ENCODE results near the gene ZNG1B. TPM values are rescaled to one million over a fixed set of nuclear protein-coding genes. Genes with fewer than 3 reads are reported as not detected.
A peak's percentile ranks its signal among the peaks of the same experiment; 100 is the strongest.
"Not testable (repeated sequence)": the region's sequence is repeated elsewhere in the genome, so short reads cannot be mapped to it uniquely, and the experiment has no call there.

Gene ZNG1B
- total RNA-seq, 2 experiments from 2014 or later = 46.1 to 47.4 TPM

DNA sequence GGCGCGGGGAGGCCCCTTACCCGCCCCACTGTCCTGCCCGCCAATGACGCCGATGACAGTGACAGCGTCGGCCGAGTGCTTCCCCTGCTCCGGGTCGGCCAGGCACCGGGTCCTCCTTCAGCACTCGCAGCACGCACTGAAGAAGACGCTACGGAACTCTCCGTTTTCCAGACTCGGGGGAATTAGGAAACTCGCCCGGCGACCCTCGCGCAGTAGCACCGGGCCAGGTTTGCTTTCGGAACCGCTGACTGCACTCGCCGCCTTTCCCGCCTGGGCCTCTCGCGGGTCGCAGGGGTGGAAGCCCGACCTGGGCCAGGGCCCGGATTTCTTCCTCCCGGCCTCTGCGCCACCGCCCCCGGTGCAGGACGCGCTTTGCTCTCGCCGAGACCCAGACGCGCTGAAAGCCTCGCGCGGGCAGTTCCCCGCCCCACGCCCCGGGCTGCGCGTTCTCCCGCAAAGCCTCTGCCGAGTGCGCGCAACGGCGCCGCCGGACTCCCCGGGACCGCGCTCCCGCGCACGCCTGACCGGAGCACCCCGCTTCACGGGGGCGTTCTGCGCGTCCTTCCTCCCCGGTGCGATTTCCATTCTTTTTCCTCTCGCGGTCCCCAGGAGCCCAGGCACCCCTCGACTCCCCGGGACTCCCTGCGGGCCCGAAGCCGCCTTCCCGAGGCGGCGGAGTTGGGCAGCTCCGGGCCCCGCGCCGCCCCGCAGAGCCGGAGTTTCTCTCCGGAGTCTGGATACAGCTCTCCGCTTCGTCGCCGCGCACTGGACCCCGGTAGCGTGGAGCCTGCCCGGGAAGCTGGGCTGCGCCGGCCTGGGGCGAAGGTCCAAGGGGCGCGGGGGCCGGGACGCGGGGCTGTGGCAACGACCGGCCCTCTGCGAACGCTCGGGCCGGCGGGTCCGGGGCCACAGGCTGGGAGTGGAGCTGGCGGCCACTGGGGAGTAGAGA, 65.9 kb downstream of the ZNG1B start:
- Mint-ChIP-seq H3K4me1 (ENCODE audit: low read depth) (peaks cover 13% of the 10 kb centered on the region), H3K4me3 (peak overlapping the region; percentile 68), H3K27me3 (peaks cover 32% of the 10 kb centered on the region)
- POLR2A ChIA-PET; H3K9me3 Mint-ChIP-seq; H3K36me3 Mint-ChIP-seq (ENCODE audit: low read depth); H3K27ac Mint-ChIP-seq; intact Hi-C loops (cut with micrococcal nuclease); CTCF ChIA-PET: not testable (repeated sequence)
- ATAC-seq (peak; percentile 91), DNase-seq (peak; percentile 71)

GRCh38 chr2:113504081-113504480, 66.6 kb downstream of the ZNG1B start:
- peaks cover 28% of the 10 kb centered on the region for H3K27me3 Mint-ChIP-seq
- POLR2A ChIA-PET; ATAC-seq; H3K36me3 Mint-ChIP-seq (ENCODE audit: low read depth); H3K27ac Mint-ChIP-seq; H3K9me3 Mint-ChIP-seq; CTCF ChIA-PET; intact Hi-C loops (cut with micrococcal nuclease); DNase-seq: not testable (repeated sequence)
- H3K4me1 Mint-ChIP-seq (ENCODE audit: low read depth) = peaks cover 13% of the 10 kb centered on the region
- H3K4me3 Mint-ChIP-seq = peak overlapping the region; percentile 40

DNA sequence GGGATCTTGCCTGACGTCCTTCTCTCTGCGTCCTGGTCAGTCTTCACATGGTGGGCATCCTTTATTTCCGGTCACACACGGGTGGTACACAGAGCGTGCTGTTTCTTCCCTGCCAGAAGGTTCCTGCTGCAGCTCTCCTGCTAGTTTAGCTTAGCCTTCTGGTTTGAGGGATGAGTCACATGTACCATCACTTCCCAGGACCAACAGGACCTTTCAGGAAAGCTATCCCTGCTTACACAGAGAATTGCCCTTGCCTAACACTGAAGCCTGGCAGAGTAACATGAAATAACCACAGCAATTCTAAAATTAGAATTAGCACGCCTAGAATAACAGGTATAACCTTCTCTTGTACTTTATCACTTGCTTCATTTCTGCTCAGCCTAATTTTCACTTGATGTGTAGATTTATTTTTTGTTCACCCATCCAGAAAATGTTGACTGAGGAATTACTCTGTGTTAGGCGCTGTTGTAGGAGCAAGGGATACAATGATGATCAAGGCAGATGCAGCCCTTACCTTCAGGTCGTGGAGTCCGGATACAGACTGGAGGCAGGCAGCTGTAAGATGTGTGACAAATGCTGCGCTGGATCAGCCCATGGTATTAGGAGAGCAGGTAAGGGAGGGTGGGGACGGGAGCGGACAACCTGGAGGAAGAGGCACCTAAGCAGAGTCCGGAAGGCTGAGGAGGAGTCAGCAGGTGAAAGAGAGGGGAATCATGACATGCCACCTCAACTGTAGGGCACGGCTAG, 70.1 kb downstream of the ZNG1B start:
- intact Hi-C loops (cut with micrococcal nuclease); H3K4me3 Mint-ChIP-seq; ATAC-seq; H3K4me1 Mint-ChIP-seq (ENCODE audit: low read depth); DNase-seq; CTCF ChIA-PET; POLR2A ChIA-PET; H3K36me3 Mint-ChIP-seq (ENCODE audit: low read depth); H3K27ac Mint-ChIP-seq; H3K9me3 Mint-ChIP-seq: not testable (repeated sequence)
- peaks cover 22% of the 10 kb centered on the region for H3K27me3 Mint-ChIP-seq

DNA sequence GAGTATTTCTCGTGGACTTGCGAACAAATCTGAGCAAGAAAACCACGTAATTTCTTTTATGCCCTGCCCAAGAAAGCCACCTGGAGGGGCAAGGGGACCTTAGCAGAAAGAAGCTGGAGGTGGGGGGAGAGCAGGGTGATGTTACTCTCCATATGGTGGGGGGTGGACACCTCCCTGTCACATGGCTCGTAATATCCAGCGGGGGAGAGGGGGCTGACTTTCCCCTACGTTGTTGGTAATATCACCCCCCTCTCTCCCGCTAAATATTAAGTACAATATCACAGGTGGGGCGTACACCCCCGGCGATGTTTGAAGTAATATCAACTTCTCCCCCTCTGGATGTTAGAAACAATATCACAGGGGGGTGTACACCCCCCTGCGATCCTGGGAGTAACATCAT, 70.7 kb downstream of the ZNG1B start:
- intact Hi-C loops (cut with micrococcal nuclease) = not testable (repeated sequence)

DNA sequence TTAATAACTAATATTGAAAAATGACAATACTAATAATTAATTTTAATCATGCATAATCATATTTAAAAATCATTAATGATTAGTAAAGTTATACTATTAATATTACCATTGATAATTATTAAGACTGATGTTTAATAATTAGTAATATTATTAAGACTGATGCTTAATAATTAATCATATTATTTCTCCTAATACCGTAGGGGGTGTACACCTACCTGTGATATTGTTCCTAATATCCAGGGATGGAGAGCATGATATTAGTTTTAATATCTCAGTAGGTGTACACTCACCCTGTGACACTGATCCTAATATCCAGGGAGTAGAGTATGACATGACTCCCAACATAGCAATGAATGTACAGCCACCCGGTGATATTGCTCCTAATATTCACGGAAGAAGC, 73.4 kb downstream of the ZNG1B start:
- H3K9me3 Mint-ChIP-seq; ATAC-seq; H3K36me3 Mint-ChIP-seq (ENCODE audit: low read depth); H3K27ac Mint-ChIP-seq; DNase-seq; POLR2A ChIA-PET; intact Hi-C loops (cut with micrococcal nuclease); CTCF ChIA-PET; H3K4me1 Mint-ChIP-seq (ENCODE audit: low read depth); H3K4me3 Mint-ChIP-seq: not testable (repeated sequence)
- H3K27me3 Mint-ChIP-seq = peaks cover 14% of the 10 kb centered on the region

More for the DNA sequence above, 70.7 kb downstream of the ZNG1B start:
- H3K4me3 Mint-ChIP-seq; ATAC-seq; POLR2A ChIA-PET; H3K36me3 Mint-ChIP-seq (ENCODE audit: low read depth); H3K9me3 Mint-ChIP-seq; CTCF ChIA-PET; H3K27ac Mint-ChIP-seq; H3K4me1 Mint-ChIP-seq (ENCODE audit: low read depth); DNase-seq: not testable (repeated sequence)
- H3K27me3 Mint-ChIP-seq = peaks cover 18% of the 10 kb centered on the region

DNA sequence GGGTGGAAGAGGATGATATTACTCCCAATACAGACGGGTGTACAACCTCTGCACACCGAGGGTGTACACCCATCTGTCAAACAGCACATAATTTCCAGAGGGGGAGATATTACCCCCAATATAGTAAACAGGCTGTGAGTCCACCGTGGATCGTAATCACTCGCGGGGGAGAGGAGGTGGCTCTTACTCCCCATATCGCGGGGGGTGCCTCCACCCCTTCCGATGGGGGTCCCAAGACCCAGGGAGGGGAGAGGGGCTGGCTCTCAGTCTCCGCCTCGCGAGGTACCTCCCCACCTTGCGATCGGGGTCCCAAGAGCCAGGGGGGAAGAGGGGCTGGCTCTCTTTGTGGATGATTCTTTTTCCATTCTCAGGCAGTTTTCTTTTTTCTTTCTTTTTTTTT, 74.4 kb downstream of the ZNG1B start:
- H3K9me3 Mint-ChIP-seq; intact Hi-C loops (cut with micrococcal nuclease); POLR2A ChIA-PET; H3K27ac Mint-ChIP-seq; CTCF ChIA-PET; ATAC-seq; DNase-seq; H3K4me1 Mint-ChIP-seq (ENCODE audit: low read depth); H3K4me3 Mint-ChIP-seq; H3K36me3 Mint-ChIP-seq (ENCODE audit: low read depth): not testable (repeated sequence)
- peaks cover 14% of the 10 kb centered on the region for H3K27me3 Mint-ChIP-seq

DNA sequence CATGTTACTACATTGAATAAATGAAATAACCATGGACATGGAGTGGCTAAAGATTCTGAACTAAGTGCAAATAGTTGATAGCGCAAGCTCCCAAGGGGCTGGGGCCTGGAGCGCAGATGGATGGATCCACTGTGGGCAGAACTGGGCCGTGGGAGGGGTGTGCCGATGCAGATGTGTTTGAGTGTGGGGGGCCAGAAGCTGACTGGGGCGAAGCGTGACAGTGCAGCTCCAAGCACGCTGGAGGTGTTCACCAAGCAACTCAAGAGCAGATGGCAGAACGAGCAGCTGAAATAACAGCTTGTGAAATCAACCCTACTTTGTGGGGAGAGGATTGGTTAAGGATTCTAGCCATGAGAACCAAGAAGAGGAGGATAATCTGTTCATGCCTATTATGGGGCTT, 78.0 kb downstream of the ZNG1B start:
- H3K4me3 Mint-ChIP-seq; intact Hi-C loops (cut with micrococcal nuclease); POLR2A ChIA-PET; H3K9me3 Mint-ChIP-seq; DNase-seq; H3K4me1 Mint-ChIP-seq (ENCODE audit: low read depth); ATAC-seq; H3K27me3 Mint-ChIP-seq; H3K27ac Mint-ChIP-seq; H3K36me3 Mint-ChIP-seq (ENCODE audit: low read depth); CTCF ChIA-PET: not testable (repeated sequence)

DNA sequence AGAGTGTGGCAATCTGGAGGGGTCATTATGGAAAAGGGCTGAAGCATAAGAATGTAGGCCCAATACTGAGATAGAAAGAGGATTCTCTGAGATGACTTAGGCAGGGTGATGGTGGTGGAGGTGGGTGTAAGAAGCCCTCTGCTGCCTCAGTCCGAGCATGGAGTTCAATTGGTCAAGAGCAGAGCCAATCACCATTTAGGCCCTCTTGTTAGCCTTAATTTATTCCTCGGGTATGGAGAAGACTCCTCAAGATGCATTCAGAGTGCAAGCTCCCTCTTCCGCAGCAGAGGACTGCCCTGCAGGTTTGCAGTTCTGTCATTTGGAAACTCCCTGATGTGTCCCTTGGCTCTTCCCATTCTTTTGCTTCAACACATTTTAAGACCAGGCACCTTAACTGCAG, 78.5 kb downstream of the ZNG1B start:
- intact Hi-C loops (cut with micrococcal nuclease); ATAC-seq; H3K9me3 Mint-ChIP-seq; CTCF ChIA-PET; H3K4me1 Mint-ChIP-seq (ENCODE audit: low read depth); H3K4me3 Mint-ChIP-seq; DNase-seq; POLR2A ChIA-PET; H3K27ac Mint-ChIP-seq; H3K27me3 Mint-ChIP-seq; H3K36me3 Mint-ChIP-seq (ENCODE audit: low read depth): not testable (repeated sequence)

GRCh38 chr2:113517025-113517424, 79.5 kb downstream of the ZNG1B start:
- ATAC-seq; intact Hi-C loops (cut with micrococcal nuclease); CTCF ChIA-PET; H3K27me3 Mint-ChIP-seq; POLR2A ChIA-PET; DNase-seq; H3K4me3 Mint-ChIP-seq; H3K4me1 Mint-ChIP-seq (ENCODE audit: low read depth); H3K36me3 Mint-ChIP-seq (ENCODE audit: low read depth); H3K27ac Mint-ChIP-seq; H3K9me3 Mint-ChIP-seq: not testable (repeated sequence)

DNA sequence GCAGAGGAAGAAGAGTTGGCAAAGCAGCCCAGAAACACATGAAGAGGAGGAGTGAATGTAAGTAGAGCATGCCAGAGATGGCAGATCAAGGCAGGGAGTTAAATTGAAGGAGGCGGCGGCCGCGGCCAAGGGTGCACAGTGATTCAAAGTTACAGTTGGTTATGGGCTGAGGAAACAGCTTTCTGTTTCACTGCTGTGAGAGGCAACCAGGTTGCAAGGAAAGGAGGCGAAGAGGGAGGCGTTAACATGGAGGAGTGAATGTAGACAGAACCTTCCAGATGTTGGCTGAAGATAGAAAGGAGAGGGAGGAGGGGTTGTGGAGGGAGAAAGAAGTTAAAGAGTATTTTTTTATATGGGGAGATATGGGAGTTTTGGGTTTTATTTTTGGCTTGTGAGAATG, 83.3 kb downstream of the ZNG1B start:
- H3K36me3 Mint-ChIP-seq (ENCODE audit: low read depth); H3K4me1 Mint-ChIP-seq (ENCODE audit: low read depth); ATAC-seq; intact Hi-C loops (cut with micrococcal nuclease); POLR2A ChIA-PET; H3K27me3 Mint-ChIP-seq; CTCF ChIA-PET; H3K27ac Mint-ChIP-seq; H3K9me3 Mint-ChIP-seq; DNase-seq; H3K4me3 Mint-ChIP-seq: not testable (repeated sequence)

- H3K36me3 Mint-ChIP-seq (ENCODE audit: low read depth); ATAC-seq; H3K4me1 Mint-ChIP-seq (ENCODE audit: low read depth); H3K27me3 Mint-ChIP-seq; H3K9me3 Mint-ChIP-seq; intact Hi-C loops (cut with micrococcal nuclease); H3K27ac Mint-ChIP-seq; DNase-seq; POLR2A ChIA-PET; H3K4me3 Mint-ChIP-seq; CTCF ChIA-PET: not testable (repeated sequence)
Measured at GRCh38 chr2:113521492-113521891, 84.0 kb downstream of the ZNG1B start.

- POLR2A ChIA-PET; H3K4me3 Mint-ChIP-seq; ATAC-seq; H3K27me3 Mint-ChIP-seq; H3K36me3 Mint-ChIP-seq (ENCODE audit: low read depth); H3K9me3 Mint-ChIP-seq; CTCF ChIA-PET; DNase-seq; H3K27ac Mint-ChIP-seq; H3K4me1 Mint-ChIP-seq (ENCODE audit: low read depth); intact Hi-C loops (cut with micrococcal nuclease): not testable (repeated sequence)
Measured at GRCh38 chr2:113524986-113525385, 87.5 kb downstream of the ZNG1B start.
